CD4-positive, alpha-beta T cell treated with Interleukin-6 for 4 hours (primary cell): ENCODE measurements around the gene NLRX1.
"Not testable (repeated sequence)": the region's sequence is repeated elsewhere in the genome, so short reads cannot be mapped to it uniquely, and the experiment has no call there.

Experiments used
- DNase-seq: peaks from one replicate; pipeline ENCODE4 v3.0.0-alpha.2; 2020; ENCODE audit warnings: mixed read lengths

The NLRX1 gene

GRCh38 chr11:119188067-119188466 lies 19.5 kb downstream of the NLRX1 start:
- DNase-seq: no peak

GRCh38 chr11:119188887-119189286 lies 20.4 kb downstream of the NLRX1 start:
- DNase-seq: no peak

- DNase-seq: no peak
These were observed 20.9 kb downstream of the NLRX1 start for GRCh38 chr11:119189393-119189792.

GRCh38 chr11:119190531-119190930 lies 22.0 kb downstream of the NLRX1 start:
- DNase-seq: no peak

- not testable (repeated sequence) for DNase-seq
These were observed 22.7 kb downstream of the NLRX1 start for GRCh38 chr11:119191265-119191664.

GRCh38 chr11:119192111-119192510 lies 23.6 kb downstream of the NLRX1 start:
- no peak for DNase-seq

- no peak for DNase-seq
These were observed 24.5 kb downstream of the NLRX1 start for GRCh38 chr11:119193001-119193400.

GRCh38 chr11:119193626-119194025 lies 25.1 kb downstream of the NLRX1 start:
- no peak for DNase-seq

GRCh38 chr11:119194811-119195440 lies 26.4 kb downstream of the NLRX1 start:
- no peak for DNase-seq

- DNase-seq: no peak
These were observed 27.2 kb downstream of the NLRX1 start for GRCh38 chr11:119195680-119196079.

GRCh38 chr11:119196833-119197483 lies 28.4 kb downstream of the NLRX1 start:
- peak; percentile 80 for DNase-seq

GRCh38 chr11:119198925-119199324 lies 30.4 kb downstream of the NLRX1 start:
- no peak for DNase-seq

- DNase-seq: not testable (repeated sequence)
These were observed 32.7 kb downstream of the NLRX1 start for GRCh38 chr11:119201236-119201635.

- DNase-seq: no peak
These were observed 34.0 kb downstream of the NLRX1 start for GRCh38 chr11:119202554-119202953.

GRCh38 chr11:119204066-119204465 lies 35.5 kb downstream of the NLRX1 start:
- no peak for DNase-seq

- no peak for DNase-seq
These were observed 36.6 kb downstream of the NLRX1 start for GRCh38 chr11:119205080-119205479.

GRCh38 chr11:119205574-119206510 lies 37.3 kb downstream of the NLRX1 start, which contains the start of gene CBL:
CBL (plus strand) TSS chr11:119206339; CDS start chr11:119206418, 79 bp downstream.
- peak; percentile 96 for DNase-seq

- DNase-seq: peak; percentile 63
These were observed 38.2 kb downstream of the NLRX1 start for GRCh38 chr11:119206511-119207414.

- no peak for DNase-seq
These were observed 39.0 kb downstream of the NLRX1 start for GRCh38 chr11:119207415-119207960.

GRCh38 chr11:119209186-119209585 lies 40.7 kb downstream of the NLRX1 start:
- DNase-seq: no peak

- no peak for DNase-seq
These were observed 41.5 kb downstream of the NLRX1 start for GRCh38 chr11:119210050-119210449.
